Endometrium (tissue), 2 donors: ENCODE data around the gene CSNK2B.

Experiments
- FAIRE-seq: peaks from 2 replicates; lab custom pipeline; 2012; peaks lifted over from hg19 to GRCh38; lab: Jason Lieb, UNC
- donor health status: control.
- donor health status: control.

The CSNK2B gene

GRCh38 chr6:31636698-31637596, 28.9 kb upstream of the CSNK2B start:
- FAIRE-seq: no peak

DNA sequence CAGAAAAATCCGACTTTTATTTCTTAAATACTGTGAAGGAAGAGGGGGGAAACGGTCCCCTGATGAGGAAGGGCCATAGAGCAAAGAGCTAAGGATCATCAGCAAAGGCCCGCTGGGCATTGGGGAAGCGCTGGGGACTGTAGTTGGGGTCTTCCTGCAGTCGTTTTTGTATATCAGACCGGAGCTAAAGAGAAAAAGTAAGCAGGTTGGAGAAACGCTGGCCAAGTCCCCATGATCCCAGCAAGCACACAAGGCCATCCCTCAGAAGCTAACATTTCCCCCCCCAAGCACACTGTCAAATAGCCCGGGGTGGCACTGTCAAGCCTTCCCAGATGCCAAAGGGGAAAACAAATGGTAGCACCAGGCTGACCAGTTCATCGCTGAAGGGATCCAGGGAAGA, 26.8 kb upstream of the CSNK2B start:
- no peak for FAIRE-seq

DNA sequence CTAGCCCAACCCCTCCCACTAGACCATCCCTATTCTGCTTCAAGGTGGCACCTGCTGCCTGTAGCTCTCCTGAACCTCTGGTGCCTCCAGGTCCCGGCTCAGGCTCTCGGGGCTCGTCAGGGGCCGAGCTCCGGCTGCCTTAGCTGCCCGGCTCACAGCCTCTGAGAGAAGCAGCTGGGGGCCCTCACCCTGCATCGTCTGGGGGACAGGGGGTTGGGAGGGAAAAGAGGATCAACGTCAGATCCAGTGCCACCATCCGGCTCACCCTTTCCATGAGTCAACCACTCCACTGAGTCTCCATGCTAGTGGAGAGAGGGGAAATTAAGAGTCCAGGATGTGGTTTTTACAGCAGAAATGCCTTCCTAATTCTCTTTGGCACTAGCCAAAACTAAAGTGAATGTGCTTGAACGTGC, 26.4 kb upstream of the CSNK2B start:
- FAIRE-seq: no peak

GRCh38 chr6:31640612-31641011, 25.3 kb upstream of the CSNK2B start:
- FAIRE-seq: no peak

DNA sequence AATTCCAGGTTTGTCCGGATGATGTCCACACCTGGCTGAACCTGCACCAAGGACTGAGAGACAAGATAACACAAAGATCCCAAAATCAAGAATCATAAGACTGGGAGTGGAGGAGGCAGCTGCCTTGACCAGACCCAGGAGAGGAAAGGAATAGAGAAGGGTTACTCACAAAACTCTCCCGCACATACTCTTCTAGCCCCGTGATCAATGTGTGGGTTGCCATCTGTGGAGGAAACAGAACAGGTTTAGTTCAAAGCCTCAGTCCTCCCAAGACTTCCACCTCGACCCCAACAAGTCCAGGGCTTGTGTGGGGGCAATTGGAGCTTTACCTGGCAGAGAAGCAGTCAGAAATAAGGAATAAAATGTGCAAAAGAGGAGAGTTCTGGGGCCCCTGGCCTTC, 24.5 kb upstream of the CSNK2B start:
- no peak for FAIRE-seq

GRCh38 chr6:31642798-31643570, 22.9 kb upstream of the CSNK2B start:
- FAIRE-seq: no peak

DNA sequence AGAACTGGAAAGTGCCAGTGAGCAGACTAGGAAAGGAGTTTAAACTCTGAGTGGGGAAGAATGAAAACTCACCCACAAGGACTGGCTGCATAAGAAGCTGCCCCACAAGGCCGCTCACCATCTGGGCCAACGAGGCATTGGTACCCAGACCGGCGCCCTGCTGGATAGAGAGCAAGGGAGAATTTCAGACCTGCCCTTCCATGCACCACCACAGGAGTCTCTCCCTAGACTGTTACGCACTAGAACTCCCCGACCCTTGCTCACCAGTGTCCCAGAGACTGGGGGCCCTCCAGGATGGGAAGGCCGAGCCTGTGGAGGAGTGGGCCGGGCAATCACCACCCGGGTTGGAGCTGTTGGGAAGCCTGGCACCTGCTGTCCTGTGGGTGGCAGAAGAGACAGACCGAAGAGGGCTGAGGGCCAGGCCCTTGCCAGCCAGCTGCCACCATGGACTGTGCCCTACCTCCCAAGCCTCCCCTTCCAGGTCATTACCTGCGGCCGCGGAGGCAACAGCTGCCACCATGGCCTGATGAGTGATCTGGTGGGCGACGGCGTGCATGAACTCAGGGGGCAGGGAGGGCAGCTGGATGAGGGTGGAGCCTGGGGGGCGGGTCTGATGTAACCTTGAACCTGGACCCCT, 21.9 kb upstream of the CSNK2B start:
- no peak for FAIRE-seq

DNA sequence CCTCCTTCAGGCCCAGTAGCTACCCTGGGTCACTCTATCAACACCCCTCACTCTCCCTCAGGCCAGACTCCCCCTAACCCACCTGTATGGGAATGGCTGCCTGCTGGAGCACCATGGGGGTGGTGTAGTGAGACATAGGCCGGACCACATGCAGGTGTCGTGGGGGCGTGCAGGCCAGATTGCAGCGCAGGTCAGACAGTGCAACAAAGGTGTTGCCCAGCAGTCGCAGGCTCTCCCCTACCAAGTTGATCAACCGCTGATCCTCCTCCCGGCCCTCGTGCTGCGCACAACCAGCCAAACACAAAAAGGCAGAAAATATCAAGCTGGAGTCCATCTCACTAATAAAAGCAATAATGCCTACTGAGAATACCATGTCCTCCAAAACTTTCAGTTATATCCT, 20.6 kb upstream of the CSNK2B start:
- FAIRE-seq: no peak

DNA sequence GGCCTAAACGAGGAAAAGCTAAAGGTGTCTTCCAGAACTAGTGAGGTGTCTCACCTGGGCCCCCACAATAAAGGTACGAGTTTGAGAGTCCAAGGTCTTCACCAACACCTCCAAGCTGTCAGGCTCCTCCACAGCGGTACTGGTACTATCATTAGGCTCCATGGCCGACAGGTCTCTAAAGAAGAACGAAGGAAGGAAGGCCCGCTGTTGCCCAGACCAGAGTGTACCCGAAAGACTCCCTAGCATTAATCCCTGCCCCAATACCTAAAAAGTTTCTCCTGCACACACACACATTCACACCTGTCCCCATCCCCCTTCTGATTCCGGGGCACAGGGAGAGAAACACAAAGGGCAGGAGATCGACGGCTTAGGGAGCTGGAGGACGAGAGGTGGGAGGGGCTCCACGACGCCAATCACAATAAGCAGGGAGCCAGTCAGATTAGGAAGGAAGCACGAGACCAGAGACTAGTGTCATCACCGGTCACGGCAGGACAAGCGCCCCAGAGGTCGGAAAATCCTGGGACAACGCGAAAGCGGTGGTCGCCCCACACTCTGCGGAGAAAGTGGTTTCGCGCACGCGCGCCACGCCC, 14.2 kb upstream of the CSNK2B start:
- no peak for FAIRE-seq

DNA sequence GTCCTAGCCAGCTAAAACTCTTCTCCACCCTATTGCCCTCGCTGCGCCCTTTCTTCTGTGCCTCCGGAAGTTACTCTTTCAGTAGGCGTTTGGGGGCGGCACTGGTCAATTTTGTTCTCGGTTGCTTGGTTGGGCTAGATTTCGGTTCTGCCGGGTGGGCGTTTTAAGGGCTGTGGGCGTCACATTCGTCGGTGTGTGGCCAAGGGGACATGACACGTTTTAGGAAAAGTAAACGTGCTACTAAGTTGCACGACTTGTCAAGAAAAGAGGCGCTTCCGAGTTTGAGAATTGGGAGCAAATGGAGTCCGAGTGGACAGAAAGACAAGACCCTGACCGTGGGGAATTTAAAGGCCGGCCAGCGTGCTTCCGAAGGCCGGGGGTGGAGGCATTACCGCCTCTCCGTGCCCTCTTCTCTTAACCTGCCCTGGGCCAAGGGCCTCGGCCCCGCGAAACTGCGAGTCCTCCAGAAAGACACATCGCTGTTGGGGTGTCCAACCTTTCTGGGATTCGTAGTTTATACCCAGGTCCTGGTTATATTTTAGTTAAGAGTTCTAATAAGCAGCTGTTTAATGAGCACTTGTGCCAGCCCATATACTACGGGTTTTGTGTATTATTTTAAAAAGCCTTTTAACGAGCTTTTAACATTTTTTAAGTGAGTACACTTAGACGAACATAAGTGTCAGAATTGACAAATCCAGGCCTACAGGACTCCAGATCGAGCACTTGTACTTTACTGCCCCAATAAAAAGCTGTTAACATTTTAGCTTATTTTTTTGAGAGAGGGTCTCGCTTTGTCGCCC, 12.8 kb upstream of the CSNK2B start:
- FAIRE-seq: no peak

GRCh38 chr6:31654574-31655348, 11.1 kb upstream of the CSNK2B start:
- FAIRE-seq: no peak

DNA sequence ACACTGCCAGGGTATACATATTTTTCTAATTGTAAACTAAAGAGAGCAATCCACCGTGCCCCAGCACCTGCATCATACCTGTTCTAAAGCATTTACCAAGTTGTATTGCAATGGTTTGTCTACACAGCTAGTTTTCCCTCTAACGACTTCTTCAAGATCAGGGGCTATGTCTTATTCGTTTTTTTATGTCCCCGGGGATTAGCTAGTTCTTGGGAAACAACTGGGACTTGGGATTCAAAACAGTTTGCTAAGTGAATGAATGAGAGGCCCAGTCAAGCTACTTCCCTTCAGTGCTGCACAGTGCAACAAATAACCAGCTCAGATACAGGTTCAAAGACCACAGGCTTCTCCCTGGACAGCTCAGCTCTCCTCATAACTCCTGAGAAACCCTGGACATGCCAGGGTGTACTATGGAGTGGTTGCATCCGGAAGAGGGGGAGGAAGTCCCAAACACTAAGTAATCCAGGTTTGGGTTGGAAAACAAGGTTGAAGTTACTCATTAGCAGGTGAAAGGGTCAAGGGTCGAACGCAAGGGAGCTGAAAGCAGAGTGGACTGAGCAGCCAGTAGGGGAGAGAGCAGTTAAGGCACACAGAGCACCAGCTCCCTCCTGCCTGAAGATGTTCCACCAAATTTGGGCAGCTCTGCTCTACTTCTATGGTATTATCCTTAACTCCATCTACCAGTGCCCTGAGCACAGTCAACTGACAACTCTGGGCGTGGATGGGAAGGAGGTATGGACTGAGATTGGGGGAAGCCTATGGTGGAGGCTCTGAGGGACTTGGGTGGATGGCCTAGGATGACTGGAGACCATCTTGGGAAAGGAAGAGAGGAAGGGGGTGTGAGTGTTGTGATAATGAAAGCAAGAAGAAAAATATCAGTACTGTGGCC, 10.3 kb upstream of the CSNK2B start, which contains the start of gene APOM:
APOM (plus strand) TSS at position 546 of the 889 bp plus-strand sequence; CDS start at position 619, 73 bp downstream.
- FAIRE-seq: no peak

DNA sequence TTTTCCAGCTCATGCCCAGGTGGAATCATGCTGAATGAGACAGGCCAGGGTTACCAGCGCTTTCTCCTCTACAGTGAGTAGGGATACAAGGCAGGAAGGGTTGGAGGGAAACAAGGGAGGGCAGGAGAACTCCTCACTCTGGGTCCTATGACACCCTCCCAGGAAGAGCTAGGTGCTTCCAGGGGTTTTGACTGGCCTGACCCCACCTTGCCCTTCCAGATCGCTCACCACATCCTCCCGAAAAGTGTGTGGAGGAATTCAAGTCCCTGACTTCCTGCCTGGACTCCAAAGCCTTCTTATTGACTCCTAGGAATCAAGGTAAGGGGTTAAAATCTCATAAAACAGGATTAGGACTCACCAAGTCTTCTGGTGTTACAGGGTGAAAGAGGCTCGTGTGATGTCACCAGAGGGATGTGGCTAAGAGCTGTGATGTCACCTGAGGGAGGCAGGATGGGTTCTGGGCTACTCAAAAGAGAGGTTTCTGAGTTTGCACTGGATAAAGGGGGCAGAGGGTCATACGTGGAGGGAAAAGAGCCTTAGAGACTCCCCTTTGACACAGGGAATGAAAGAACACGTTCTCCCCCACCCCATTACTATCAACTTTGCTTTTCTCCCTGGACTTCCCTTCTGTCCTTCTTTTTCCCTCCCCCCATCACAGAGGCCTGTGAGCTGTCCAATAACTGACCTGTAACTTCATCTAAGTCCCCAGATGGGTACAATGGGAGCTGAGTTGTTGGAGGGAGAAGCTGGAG, 8.3 kb upstream of the CSNK2B start:
- no peak for FAIRE-seq

GRCh38 chr6:31658158-31658688, 7.7 kb upstream of the CSNK2B start:
- no peak for FAIRE-seq

DNA sequence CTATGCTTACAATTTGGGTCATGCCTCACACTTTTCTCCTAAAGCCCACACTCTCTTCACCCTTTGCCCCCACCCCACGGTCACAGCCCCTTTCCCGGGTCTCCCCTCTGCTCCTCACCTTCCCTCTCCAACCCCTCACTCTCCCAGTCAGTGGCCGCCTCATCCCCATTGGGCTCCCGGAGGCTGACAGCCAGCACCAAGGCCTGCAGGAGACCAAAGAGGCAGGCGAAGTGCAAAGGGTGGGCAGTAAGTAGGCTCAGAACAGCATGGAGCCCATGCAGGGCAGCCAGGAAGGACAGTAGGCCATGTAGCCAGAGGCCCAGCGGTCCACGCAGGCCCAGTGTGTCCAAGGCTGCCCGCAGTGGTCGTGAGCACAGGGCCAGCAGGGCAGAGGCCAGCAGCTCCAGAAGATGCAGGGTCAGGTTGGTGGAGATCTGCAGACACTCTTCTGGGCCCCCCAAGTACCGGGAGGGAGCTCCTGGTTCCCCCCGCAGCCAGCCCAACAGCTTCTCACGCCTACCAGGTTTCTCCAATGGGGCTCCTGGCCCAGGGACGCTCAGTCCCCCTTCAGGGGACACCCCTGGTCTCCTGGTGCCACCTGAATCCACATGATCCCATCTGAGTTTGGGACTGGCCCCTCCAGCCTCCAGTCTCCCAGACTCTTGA, 6.8 kb upstream of the CSNK2B start:
- FAIRE-seq: no peak

DNA sequence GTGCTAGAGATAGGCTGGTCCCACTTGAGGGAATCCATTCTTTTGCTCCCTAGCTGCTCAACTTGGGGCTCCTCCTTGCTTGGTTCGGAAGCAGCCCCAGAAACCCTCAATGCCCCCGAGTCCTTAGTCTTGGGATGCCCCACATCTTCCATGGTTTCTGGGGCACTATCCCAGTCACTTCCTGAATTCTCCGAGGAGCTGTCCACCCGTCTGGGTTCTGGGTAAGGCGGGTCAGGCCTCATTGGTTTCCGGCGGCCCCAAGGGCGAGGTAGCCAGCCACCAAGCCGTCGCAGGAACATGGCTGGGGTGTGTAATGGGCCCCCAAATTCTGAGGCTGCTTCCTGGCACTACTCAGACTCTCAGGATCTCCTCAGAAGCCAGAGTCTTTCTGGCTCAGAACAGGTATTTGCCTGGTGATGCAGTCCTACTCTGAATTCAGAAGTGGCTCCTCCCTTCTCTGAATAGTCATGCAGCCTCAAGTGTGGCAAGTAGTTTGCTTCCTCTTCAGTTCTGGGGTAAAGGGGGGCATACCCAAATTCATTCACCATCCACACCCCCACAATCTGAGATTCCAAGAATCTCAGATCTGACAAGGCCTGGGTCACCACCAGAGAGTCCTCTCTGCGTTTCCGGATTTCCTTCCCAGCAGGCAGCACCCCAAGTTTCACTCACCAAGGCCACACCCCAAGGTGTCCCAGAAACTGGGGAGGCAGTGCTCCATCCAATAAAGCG, 6.1 kb upstream of the CSNK2B start:
- no peak for FAIRE-seq
